Coronary artery (tissue), 2 donors: Measurements from ENCODE around the gene ACIN1.

Experiments used
- DNase-seq: peaks from one replicate; pipeline ENCODE4 v3.0.0-alpha.2; 2017; ENCODE audit warnings: low spot score
- H3K27ac ChIP-seq, 2 donors: fragments of 200-600 bp; sonication (generic); one replicate each; pipeline ENCODE4 v1.5.1; 2016 to 2019
- H3K4me3 ChIP-seq: fragments of 200-600 bp; sonication (generic); 2 replicates; pipeline ENCODE4 v1.5.1; 2016; ENCODE audit warnings: mild to moderate bottlenecking, moderate library complexity
- TF ChIP-seq, protein P1 (sequence below): fragments of 200-600 bp; sonication (generic); IDR thresholded peaks from one replicate; pipeline ENCODE4 v1.5.1; 2019; ENCODE audit warnings: antibody characterized with exemption

ACIN1 gene

DNA sequence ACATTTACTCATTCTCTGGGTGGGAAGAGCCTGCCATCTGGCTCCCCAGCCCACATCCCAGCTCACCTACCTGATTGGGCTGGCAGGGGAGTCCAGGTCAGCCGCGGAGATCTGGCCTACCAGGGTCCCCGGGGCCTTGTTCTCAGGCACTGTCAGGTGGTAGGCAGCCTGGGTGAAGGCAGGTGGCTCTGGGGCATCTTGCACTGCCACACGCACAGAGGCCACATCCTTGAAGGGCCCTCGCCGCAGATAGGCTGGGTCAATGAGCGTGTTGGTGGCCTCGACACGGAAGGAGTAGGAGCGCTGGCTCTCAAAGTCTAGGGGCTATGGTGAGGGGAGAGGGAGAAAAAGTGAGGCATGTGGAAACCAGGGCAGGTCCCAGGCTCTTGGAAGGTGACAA, 41.5 kb downstream of the ACIN1 start:
- TF ChIP-seq, protein P1, sequence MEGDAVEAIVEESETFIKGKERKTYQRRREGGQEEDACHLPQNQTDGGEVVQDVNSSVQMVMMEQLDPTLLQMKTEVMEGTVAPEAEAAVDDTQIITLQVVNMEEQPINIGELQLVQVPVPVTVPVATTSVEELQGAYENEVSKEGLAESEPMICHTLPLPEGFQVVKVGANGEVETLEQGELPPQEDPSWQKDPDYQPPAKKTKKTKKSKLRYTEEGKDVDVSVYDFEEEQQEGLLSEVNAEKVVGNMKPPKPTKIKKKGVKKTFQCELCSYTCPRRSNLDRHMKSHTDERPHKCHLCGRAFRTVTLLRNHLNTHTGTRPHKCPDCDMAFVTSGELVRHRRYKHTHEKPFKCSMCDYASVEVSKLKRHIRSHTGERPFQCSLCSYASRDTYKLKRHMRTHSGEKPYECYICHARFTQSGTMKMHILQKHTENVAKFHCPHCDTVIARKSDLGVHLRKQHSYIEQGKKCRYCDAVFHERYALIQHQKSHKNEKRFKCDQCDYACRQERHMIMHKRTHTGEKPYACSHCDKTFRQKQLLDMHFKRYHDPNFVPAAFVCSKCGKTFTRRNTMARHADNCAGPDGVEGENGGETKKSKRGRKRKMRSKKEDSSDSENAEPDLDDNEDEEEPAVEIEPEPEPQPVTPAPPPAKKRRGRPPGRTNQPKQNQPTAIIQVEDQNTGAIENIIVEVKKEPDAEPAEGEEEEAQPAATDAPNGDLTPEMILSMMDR, result no peak
- no peak overlapping the region for H3K4me3 ChIP-seq
- H3K27ac ChIP-seq, result no peak overlapping the region
- DNase-seq, result no peak

DNA sequence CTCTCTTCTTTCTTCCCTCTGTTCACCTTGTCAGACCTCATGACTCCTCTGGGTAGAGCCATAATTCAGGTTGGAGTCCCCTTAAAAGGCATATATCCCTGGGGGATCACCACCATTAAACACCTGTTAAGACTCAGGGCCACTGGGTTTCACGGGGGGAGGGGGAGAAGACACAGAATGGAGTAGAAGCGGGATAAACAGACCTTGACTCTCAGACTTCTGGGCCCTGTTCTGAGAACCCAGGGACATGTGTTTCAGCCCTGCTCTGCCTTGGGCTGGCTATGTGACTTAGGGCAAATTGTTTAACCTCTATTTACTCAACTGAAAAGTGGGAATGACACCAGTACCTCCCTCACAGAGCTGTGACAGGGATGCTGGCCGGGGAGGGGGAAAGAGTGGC, 42.3 kb downstream of the ACIN1 start:
- TF ChIP-seq, protein P1, result no peak
- H3K27ac ChIP-seq, result no peak overlapping the region

DNA sequence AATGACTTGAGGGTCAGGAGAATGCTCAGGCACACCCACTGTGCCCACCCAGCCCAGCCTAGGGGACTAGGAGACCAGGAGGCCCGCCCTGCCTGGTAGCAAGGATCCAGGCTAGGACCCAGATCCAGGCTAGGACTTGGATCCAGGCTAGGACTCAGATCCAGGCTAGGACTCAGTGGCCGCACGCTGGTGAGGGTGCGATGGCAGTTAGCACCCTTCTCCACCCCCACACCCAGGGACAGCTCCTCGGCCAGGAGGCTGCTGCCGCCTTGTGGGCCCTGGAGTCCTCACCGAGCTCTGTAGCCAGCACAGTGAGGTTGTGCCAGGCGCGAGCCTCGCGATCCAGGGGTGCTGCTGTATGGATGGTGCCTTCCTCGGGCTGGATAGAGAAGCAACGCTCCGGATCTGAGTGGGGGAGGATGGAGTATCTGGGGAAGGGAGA, 42.7 kb downstream of the ACIN1 start:
- TF ChIP-seq, protein P1, result no peak
- Histone ChIP-seq H3K27ac (no peak overlapping the region), H3K4me3 (no peak overlapping the region)
- DNase-seq, result no peak

More for the DNA sequence above, 42.3 kb downstream of the ACIN1 start:
- no peak for DNase-seq
- H3K4me3 ChIP-seq, result no peak overlapping the region

DNA sequence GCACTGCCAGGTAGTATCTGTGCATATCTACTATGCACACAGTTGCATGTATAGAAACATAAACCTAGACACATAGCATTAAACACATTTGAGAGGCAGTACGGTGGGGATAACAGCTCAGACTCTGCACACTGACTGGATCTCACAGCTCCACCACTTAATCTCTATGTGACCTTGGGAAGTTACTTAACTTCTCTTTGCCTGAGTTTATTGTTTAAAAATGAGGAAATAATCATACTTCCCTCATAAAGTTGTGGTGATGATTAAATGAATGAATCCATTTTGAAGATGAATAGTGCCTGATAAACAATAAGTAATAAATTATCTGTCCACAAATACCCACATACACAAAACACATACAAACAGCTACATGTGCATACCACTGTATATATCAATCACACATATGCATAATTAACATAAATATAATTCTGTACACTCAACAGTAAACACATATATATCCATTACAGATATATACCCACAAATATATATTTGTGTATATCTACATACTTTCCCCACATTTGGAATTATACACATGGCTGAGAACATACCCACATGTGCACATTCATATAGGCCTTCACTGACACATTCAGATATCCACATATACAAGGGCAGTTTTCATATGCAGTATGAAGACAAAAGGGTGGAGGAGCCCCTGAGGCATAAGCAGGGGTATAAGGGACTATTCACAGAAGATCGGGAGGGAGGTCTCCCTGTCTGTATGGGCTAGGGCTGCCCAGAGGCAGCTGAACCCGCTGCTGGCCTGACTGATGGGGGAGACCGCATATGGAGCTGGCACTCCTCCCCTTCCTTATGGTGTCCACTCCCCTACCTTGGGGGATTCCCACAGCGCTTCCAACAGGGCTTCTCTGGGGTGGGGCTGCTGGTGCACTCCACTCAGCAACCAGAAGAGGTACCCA, 43.5 kb downstream of the ACIN1 start:
- TF ChIP-seq, protein P1, result no peak
- no peak for DNase-seq
- Histone ChIP-seq H3K4me3 (no peak overlapping the region), H3K27ac (no peak overlapping the region)

DNA sequence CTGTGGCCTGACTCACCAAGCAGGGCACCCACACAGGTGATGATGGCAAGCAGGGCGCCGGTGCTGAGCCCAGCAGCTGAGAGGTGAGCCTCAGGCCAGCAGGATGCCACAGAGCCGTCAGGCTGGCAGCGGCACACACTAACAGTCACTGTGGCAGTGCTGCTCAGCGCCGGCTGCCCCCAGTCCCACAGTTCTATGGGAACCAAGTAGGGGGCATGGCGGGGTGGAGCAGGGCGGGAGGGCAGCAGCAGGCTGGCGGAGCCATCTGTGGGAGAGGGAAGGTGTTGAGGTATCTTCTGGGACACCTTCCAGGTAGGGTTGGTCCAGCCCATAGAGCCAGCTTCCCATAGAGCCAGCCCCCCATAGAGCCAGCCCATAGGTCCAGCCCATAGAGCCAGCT, 45.9 kb downstream of the ACIN1 start:
- no peak for DNase-seq
- no peak overlapping the region for H3K4me3 ChIP-seq
- H3K27ac ChIP-seq, result no peak overlapping the region
- TF ChIP-seq, protein P1, result no peak

DNA sequence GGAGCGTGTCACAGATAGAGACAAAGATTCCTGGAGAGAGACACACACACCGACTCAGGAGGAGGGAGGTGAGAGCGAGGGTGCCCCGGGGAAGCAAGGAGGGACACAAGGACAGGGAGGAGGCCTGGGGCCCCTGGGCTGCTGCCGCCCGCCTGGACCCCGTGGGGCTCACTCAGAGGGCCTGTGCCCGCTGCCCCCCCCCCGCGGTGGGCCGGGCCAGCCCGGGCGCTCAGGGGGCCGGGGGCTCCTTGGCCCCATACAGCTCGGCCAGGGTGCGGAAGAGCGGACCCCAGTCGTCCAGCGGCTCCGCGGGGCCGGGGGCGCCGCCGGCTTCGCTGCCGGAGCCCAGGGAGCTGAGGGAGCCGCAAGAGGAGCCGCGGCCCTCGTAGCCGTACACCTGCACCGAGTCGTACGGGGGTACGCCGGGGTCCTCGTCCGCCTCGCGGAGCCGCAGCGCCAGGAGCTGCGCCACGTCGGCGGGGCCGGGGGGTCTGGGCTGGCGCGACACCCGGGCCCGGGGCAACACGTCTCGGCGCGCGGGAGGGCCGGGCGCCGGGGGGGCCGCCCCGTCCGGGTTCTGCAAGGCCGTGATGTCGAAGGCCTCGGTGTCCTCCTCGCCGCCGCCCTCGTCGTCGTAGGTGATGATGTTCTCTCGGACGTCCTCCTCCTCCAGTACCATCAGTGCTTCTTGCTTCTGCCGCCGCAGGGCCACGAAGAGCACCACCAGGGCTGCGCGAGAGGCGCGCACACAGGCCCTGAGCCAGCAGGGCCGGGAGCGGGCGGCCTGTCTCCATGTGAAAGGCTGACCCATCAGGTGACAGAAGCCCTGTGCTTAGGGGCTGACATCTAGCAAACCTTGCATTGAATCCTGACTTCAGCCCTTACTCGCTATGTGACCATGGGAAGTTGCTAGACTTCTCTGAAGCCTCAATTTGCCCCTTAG, 46.9 kb downstream of the ACIN1 start:
- no peak for DNase-seq
- H3K4me3 ChIP-seq, result no peak overlapping the region
- TF ChIP-seq, protein P1, result no peak
- no peak overlapping the region for H3K27ac ChIP-seq
